BLaER1 treated with 17β-estradiol and CSF1 and Interleukin-3, amounts not matched to agents 10 nM and 100 nM (cell line): ENCODE data around the gene CLPTM1L.
A peak's percentile ranks its signal among the peaks of the same experiment; 100 is the strongest.

ENCODE experiments used
- H3K27ac ChIP-seq, 11 experiments: shearing (Covaris generic); formaldehyde crosslinking; 2 replicates each; pipeline ENCODE4 v1.8.1; 2022
- H3K27me3 ChIP-seq, 11 experiments: shearing (Covaris generic); formaldehyde crosslinking; 2 replicates each; pipeline ENCODE4 v1.8.1; 2022
- H3K36me3 ChIP-seq, 11 experiments: shearing (Covaris generic); formaldehyde crosslinking; 2 replicates each; pipeline ENCODE4 v1.8.1; 2022
- H3K4me1 ChIP-seq, 10 experiments: shearing (Covaris generic); formaldehyde crosslinking; 2 replicates each; pipeline ENCODE4 v1.8.1; 2022
- H3K4me2 ChIP-seq, 11 experiments: shearing (Covaris generic); formaldehyde crosslinking; 2 replicates each; pipeline ENCODE4 v1.8.1; 2022
- H3K4me3 ChIP-seq, 10 experiments: shearing (Covaris generic); formaldehyde crosslinking; 2 replicates each; pipeline ENCODE4 v1.8.1; 2022
- H3K9ac ChIP-seq, 11 experiments: shearing (Covaris generic); formaldehyde crosslinking; 2 replicates each; pipeline ENCODE4 v1.8.1; 2022
- H3K9me3 ChIP-seq, 11 experiments: shearing (Covaris generic); formaldehyde crosslinking; replicated peaks in 1 of 11; 2 replicates each; pipeline ENCODE4 v1.8.1; 2022
- H4K20me1 ChIP-seq, 11 experiments: shearing (Covaris generic); formaldehyde crosslinking; 2 replicates each; pipeline ENCODE4 v1.8.1; 2022
- Cebpa-rat ChIP-seq, 11 experiments: shearing (Covaris generic); IDR thresholded peaks; 2 replicates each; pipeline ENCODE4 v1.8.1; 2022

Gene CLPTM1L

DNA sequence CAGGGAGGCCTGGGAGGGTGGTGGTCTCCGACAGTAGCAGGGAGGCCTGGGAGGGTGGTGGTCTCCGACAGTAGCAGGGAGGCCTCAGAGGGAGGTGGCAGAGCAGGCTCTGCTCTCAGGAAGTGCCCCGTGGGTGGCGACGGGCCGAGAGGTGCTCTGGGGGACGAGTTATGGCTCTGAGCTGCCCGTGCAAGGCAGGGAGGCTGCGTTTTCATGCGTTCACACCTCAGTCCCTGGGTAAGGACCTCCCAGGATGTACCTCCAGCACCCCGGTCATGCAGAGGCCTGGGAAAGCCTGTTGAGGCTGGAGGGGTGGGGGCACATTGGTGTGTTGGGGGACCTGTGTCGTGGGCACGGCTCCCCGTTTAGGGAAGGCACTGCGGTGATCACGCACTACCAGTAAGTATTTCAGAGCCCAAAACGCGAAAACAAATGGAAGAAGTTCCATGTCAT, 37.4 kb upstream of the CLPTM1L start:
- no peak for TF ChIP-seq Cebpa-rat (IDR thresholded peaks at IDR 0.05)
- H4K20me1 ChIP-seq = no peaks in the 10 kb centered on the region
- H3K9me3 ChIP-seq = peaks cover 26 to 38% (median 31%) of the 10 kb centered on the region in 11 experiments
- peaks cover 9 to 35% (median 18%) of the 10 kb centered on the region in 10 experiments for H3K4me1 ChIP-seq
- H3K4me3 ChIP-seq = no peak overlapping the region
- peaks cover 14 to 30% (median 23%) of the 10 kb centered on the region in 11 experiments for H3K27me3 ChIP-seq
- peaks cover 0 to 4% (median 0%) of the 10 kb centered on the region in 11 experiments; a peak in 1 of 22 replicates for H3K36me3 ChIP-seq
- H3K4me2 ChIP-seq = no peak overlapping the region
- no peak overlapping the region for H3K9ac ChIP-seq
- H3K27ac ChIP-seq = no peak overlapping the region

DNA sequence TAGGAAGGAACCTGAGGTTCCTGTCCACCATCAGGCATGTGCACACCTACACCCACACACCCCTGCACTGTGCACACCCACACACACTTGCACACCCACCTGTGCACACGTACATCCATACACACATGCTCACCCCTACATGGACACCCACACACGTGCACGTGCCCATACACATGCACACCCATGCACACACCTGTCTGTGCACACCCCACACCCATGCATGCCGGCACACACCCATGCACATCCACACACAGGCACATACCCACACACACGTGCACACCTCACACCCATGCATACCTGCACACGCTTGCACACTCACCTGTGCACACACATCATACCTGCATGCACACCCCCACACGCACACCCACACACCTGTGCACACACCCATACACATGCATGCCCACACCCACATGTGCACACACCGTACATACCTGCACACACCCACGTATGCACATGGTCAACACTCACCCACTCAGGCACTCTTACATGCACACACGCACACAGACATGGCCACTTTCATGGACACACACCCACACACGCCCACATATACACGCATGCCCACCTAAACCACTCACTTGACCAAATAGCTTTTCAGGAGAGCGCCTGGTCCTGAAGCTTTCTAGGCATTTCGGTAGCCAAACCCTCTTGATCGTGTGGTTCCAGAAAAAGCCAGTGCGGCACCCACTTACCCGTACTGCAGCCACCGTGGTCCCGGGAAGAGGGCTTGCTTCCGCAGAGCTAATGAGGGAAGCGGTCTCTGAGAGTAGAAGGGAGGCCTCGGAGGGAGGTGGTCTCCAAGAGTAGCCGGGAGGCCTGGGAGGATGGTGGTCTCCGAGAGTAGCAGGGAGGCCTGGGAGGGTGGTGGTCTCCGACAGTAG, 36.7 kb upstream of the CLPTM1L start:
- peaks cover 26 to 38% (median 31%) of the 10 kb centered on the region in 11 experiments for H3K9me3 ChIP-seq
- TF ChIP-seq Cebpa-rat (IDR thresholded peaks at IDR 0.05) = no peak
- H3K4me3 ChIP-seq = no peak overlapping the region
- H3K9ac ChIP-seq = no peak overlapping the region
- peaks cover 7 to 24% (median 16%) of the 10 kb centered on the region in 11 experiments for H3K27me3 ChIP-seq
- H3K27ac ChIP-seq = no peak overlapping the region
- no peak overlapping the region for H3K4me2 ChIP-seq
- H4K20me1 ChIP-seq = no peaks in the 10 kb centered on the region
- peaks cover 7 to 32% (median 13%) of the 10 kb centered on the region in 10 experiments for H3K4me1 ChIP-seq
- peaks cover 0 to 4% (median 0%) of the 10 kb centered on the region in 11 experiments; a peak in 1 of 22 replicates for H3K36me3 ChIP-seq

DNA sequence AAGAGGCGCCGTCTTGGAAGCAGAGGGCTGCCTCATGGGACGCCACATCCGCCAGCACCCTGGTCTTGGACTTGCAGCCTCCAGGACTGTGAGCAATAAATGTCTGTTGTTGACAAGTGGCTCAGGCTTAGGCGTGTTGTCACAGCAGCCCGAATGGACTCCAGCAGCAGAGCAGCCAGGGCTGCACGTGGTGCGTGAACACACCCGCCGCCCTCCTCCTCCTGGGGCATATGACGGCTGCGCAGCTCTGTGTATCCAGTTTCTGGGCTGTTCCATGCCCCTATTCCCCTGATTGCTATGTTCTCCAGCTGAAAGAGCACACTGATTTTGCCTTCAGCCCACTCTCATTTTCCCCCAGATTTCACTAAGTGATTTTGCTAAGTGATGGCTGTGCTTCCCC, 36.0 kb upstream of the CLPTM1L start:
- Histone ChIP-seq H3K4me2 (0 out of 22 replicates have a peak overlapping the region, but pooled peaks of 5 of the 11 experiments have one; percentile 3 to 53 (median 35)), H3K4me3 (no peak overlapping the region), H3K27ac (no peak overlapping the region), H3K9me3 (peaks cover 26 to 38% (median 31%) of the 10 kb centered on the region in 11 experiments), H3K36me3 (peaks cover 0 to 4% (median 0%) of the 10 kb centered on the region in 11 experiments; a peak in 1 of 22 replicates), H4K20me1 (no peaks in the 10 kb centered on the region), H3K4me1 (peaks cover 4 to 32% (median 16%) of the 10 kb centered on the region in 10 experiments), H3K9ac (no peak overlapping the region), H3K27me3 (peaks cover 3 to 17% (median 10%) of the 10 kb centered on the region in 11 experiments; a peak in 19 of 22 replicates)
- TF ChIP-seq Cebpa-rat (IDR thresholded peaks at IDR 0.05) = no peak

DNA sequence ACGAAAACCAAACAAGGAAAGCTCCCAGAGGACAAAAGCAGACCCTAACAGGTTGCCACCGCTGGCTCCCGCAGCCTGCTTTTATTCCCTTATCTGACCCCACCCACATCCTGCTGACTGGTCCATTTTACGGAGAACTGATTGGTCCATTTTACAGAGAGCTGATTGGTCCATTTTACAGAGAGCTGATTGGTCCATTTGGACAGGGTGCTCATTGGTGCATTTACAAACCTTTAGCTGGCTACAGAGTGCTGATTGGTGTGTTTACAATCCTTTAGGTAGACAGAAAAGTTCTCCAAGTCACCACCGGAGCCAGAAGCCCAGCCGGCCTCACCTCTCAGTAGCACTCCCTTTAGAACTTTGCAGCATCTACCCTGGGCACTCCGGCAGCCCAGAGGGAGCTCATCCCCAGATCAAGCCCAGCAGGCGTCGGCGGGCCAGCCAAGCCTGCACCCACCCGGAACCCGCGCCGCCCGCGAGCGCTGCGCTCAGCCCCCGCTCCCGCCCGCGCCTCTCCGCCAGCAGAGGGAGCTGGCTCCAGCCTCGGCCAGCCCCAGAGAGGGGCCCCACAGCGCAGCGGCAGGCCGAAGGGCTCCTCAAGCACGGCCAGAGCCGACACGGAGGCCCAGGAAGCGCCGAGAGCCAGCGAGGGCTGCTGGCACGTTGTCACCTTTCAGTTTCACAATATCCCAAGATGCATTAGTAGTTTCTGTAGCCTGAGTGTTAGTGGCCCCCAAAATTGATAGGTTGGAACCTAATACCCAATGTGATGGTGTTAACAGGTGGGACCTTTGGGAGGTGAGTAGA, 35.3 kb upstream of the CLPTM1L start:
- Histone ChIP-seq H3K36me3 (peaks cover 0 to 4% (median 0%) of the 10 kb centered on the region in 11 experiments; a peak in 1 of 22 replicates), H3K4me3 (peak overlapping the region in 2 of 10 experiments; percentile 16 to 19; a peak in 2 of 20 replicates), H3K9ac (no peak overlapping the region), H3K27ac (no peak overlapping the region), H3K9me3 (peaks cover 26 to 38% (median 31%) of the 10 kb centered on the region in 11 experiments), H3K4me2 (peak overlapping the region in 9 of 11 experiments; percentile 3 to 53 (median 35); a peak in 10 of 22 replicates), H3K27me3 (peaks cover 3 to 10% (median 8%) of the 10 kb centered on the region in 11 experiments; a peak in 14 of 22 replicates), H3K4me1 (peaks cover under 1 to 32% (median 17%) of the 10 kb centered on the region in 10 experiments; a peak in 19 of 20 replicates), H4K20me1 (no peaks in the 10 kb centered on the region)
- no peak for TF ChIP-seq Cebpa-rat (IDR thresholded peaks at IDR 0.05)

DNA sequence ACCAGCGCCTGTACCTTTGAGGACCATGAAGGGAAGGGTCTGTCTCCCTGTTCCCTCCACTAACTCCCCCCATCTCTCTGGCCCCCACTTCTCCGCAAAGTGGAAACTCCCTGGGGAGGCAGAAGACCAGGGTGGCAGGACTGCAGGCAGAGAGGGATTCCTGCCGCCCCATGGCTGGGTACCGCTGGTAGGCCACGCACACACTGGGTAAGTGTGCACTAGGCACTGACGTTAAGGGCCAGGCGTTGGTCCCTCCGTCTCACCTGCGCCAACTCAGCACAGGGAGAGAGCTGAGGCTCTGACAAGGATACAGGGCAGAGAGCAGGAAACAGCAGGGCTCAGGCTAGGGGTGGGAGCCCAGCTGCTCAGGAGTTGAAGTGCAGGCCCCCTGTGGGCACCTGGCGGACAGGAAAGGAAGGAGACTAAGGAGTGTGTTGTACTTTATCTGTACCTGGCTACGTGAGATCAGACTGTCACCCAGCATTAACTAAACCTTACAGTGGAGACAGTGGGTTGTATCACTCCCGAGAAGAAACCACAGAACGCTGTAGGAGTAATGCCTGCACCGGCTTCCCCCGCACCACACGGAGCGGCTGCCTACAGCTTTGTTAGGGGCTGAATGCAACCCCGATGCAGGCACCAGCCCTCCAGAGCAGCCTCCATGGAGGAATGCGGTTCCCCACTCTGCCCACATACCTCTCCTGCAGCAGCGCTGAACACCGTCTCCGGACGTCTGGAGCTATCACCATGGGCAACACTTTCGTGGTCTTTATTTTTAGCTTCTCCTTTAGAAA, 34.2 kb upstream of the CLPTM1L start:
- TF ChIP-seq Cebpa-rat (IDR thresholded peaks at IDR 0.05) = no peak

DNA sequence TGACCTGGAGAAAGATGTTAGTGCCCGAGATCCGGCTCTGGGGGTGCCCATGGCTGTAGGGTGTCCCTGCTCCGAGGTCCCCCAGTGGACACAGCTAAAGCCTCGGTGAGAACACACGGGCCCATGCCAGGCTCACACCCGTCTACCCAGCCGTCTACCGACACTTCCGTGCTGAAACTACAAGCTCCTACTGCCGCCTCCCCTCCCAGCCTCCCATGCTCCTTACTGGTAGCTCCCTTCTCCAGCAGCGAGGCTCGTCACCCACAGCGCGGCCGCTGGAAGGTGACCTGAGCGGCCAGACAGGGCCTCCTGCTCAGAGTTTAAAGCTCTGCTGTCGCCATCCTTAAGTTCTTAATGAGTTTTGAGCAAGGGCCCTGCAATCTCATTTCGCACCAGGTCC, 33.2 kb upstream of the CLPTM1L start:
- TF ChIP-seq Cebpa-rat (IDR thresholded peaks at IDR 0.05) = no peak
- no peak overlapping the region for H3K27ac ChIP-seq
- peaks cover 26 to 38% (median 31%) of the 10 kb centered on the region in 11 experiments for H3K9me3 ChIP-seq
- no peak overlapping the region for H3K4me3 ChIP-seq
- no peak overlapping the region for H3K9ac ChIP-seq
- H3K4me2 ChIP-seq = no peak overlapping the region
- H3K4me1 ChIP-seq = peaks cover 0 to 42% (median 19%) of the 10 kb centered on the region in 10 experiments; a peak in 15 of 20 replicates
- peaks cover 0 to 4% (median 0%) of the 10 kb centered on the region in 11 experiments; a peak in 1 of 22 replicates for H3K36me3 ChIP-seq
- peaks cover 3 to 10% (median 7%) of the 10 kb centered on the region in 11 experiments; a peak in 14 of 22 replicates for H3K27me3 ChIP-seq
- H4K20me1 ChIP-seq = no peaks in the 10 kb centered on the region

More for the DNA sequence above, 34.2 kb upstream of the CLPTM1L start:
- Histone ChIP-seq H3K4me1 (peaks cover 0 to 35% (median 17%) of the 10 kb centered on the region in 10 experiments; a peak in 15 of 20 replicates), H3K9me3 (peaks cover 26 to 38% (median 31%) of the 10 kb centered on the region in 11 experiments), H3K27me3 (peaks cover 3 to 10% (median 7%) of the 10 kb centered on the region in 11 experiments; a peak in 14 of 22 replicates), H4K20me1 (no peaks in the 10 kb centered on the region), H3K36me3 (peaks cover 0 to 4% (median 0%) of the 10 kb centered on the region in 11 experiments; a peak in 1 of 22 replicates), H3K4me2 (no peak overlapping the region), H3K27ac (no peak overlapping the region), H3K9ac (no peak overlapping the region), H3K4me3 (no peak overlapping the region)

DNA sequence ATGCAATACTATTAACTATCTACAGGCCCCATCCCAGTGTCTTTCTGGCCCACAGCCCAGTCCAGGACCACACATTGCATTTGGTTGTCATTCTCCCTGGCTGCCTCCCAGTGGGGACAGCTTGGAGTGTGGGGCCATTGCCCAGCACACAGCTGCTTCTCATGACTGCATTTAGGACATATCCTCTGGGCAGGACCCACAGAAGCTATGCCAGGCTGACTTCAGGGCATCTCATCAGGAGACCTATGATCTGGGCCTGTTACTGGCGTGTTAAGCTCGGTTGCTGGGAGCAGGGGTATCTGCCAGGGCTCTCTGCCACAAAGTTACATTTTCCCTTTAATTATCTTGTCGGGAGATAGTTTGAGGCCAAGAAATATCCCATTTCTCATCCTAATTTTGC, 32.1 kb upstream of the CLPTM1L start:
- no peaks in the 10 kb centered on the region for H4K20me1 ChIP-seq
- no peak overlapping the region for H3K27ac ChIP-seq
- no peak overlapping the region for H3K4me3 ChIP-seq
- H3K4me1 ChIP-seq = peaks cover 3 to 47% (median 23%) of the 10 kb centered on the region in 10 experiments; a peak in 18 of 20 replicates
- TF ChIP-seq Cebpa-rat (IDR thresholded peaks at IDR 0.05) = no peak
- H3K9me3 ChIP-seq = peaks cover 26 to 38% (median 31%) of the 10 kb centered on the region in 11 experiments
- no peak overlapping the region for H3K9ac ChIP-seq
- peaks cover 0 to 4% (median 0%) of the 10 kb centered on the region in 11 experiments; a peak in 1 of 22 replicates for H3K36me3 ChIP-seq
- H3K4me2 ChIP-seq = peak overlapping the region in 1 of 11 experiments; percentile 45; a peak in 1 of 22 replicates
- peaks cover 3 to 10% (median 7%) of the 10 kb centered on the region in 11 experiments; a peak in 14 of 22 replicates for H3K27me3 ChIP-seq
